ENCODE measurements around the gene PLXNA1.

DNA sequence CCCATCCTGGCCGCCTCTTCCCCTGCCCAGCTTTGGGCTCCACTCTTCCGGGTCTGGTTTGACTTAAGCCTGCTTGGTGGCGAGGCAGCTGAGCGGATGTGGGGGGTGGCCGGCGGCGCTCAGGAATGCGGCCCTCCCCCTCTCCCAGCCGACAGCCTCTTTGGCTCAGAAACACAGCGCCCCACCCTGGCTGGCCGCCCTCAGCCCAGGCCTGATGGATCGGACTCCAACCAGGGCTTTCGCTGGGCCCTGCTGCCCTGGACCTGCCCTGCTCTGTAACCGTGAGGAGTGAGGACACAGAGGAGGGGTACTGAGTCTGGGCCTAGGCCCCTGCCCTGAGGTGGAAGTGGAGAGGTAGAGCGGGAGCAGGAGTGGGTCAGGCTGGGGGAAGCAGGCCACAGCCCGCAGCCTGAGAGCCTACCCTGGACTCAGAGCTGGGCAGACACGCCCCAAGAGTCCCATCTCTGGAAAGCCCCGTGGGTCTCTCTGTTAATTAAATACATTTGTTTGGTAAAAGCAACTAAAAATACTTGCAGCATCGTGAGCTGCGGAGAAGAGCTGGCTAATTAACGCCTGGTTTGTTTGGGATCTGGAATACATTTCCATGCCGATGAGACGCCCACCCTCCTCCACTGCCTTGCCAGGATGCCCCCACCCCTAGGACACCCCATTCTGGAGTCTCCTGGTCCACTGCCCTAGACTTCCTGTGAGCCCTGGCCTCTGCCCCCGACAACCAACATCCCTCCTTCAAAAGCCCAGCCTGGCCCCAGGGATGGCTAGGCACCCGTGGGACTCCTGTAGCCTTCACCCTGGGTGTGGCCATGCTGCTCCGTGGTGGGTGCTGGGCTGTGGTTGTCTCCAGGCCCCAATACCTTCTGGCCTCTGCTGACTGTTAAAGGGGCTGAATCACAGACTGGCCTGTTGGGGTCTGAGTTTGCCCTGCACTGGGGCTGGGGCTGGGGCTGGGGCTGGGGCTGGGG lies 19.6 kb downstream of the PLXNA1 start:
- TF ChIP-seq CTCF (conservative IDR thresholded peaks at IDR 0.05; ENCODE audit: low read length) (no peak), EZH2phosphoT487 (IDR thresholded peaks at IDR 0.05; ENCODE audit: borderline replicate concordance) (no peak)

All from Loucy (cell line).